A549 treated with DMSO at 1 μM for 4 hours (cell line): ENCODE measurements around the gene UMODL1. TPM values are rescaled to one million over a fixed set of nuclear protein-coding genes. Genes with fewer than 3 reads are reported as not detected.

Experiments
- total RNA-seq: library from RNA; stranded (reverse); fragments of 200-300 nt; extraction: Qiagen RNA extraction; gene quantifications from 5 replicates; pipeline ENCODE4 v1.2.3, GENCODE V29; 2022; ENCODE audit warnings: low read depth

Gene UMODL1
- not detected in 5 replicates for total RNA-seq

GRCh38 chr21:42071146-42071737, at the start of gene UMODL1:
Gene UMODL1 (plus strand): TSS chr21:42071317. CDS start chr21:42071317, 0 bp downstream.

Other genes starting within 250 kb of the UMODL1 start
- gene PRDM15, start 192.0 kb upstream of the UMODL1 start, total RNA-seq = 2.5 to 4.3 TPM (median 3.8 TPM) in 5 replicates
- gene C2CD2, start 117.3 kb upstream of the UMODL1 start, total RNA-seq = 10.4 to 11.6 TPM (median 10.7 TPM) in 5 replicates
- 5.9 to 7.7 TPM (median 6.9 TPM) in 5 replicates for gene ZBTB21, start 61.0 kb upstream of the UMODL1 start, total RNA-seq
- gene ABCG1, start 147.8 kb downstream of the UMODL1 start, total RNA-seq = 2.1 to 3.7 TPM (median 2.4 TPM) in 5 replicates
- not detected in 5 replicates for gene TFF3, start 244.1 kb downstream of the UMODL1 start, total RNA-seq